Loucy (cell line): ENCODE data around the gene PTTG1IP.

Experiments used
- H2AFZ ChIP-seq: fragments of 200-600 bp; sonication (generic); 2 replicates; pipeline ENCODE4 v1.6.0; 2016; ENCODE audit warnings: antibody characterized with exemption, mild to moderate bottlenecking, low read length, moderate library complexity
- H3F3A ChIP-seq: fragments of 200-600 bp; 2 replicates; pipeline ENCODE4 v1.6.0; 2016; ENCODE audit warnings: antibody characterized with exemption, low read depth, mild to moderate bottlenecking
- H3K27me3 ChIP-seq: fragments of 200-600 bp; sonication (generic); 2 replicates; pipeline ENCODE4 v1.6.1; 2014; ENCODE audit warnings: low read length, mild to moderate bottlenecking; ENCODE audit not compliant: insufficient read depth, poor library complexity, severe bottlenecking
- H3K36me3 ChIP-seq: fragments of 200-600 bp; sonication (generic); 2 replicates; pipeline ENCODE4 v1.6.1; 2016; ENCODE audit warnings: low read length; ENCODE audit not compliant: insufficient read depth
- H3K4me1 ChIP-seq: fragments of 200-600 bp; sonication (generic); 2 replicates; pipeline ENCODE4 v1.5.1; 2014; ENCODE audit warnings: low read length, mild to moderate bottlenecking; ENCODE audit not compliant: insufficient read depth, poor library complexity, severe bottlenecking
- H3K4me2 ChIP-seq: fragments of 200-600 bp; sonication (generic); 2 replicates; pipeline ENCODE4 v1.6.0; 2014; ENCODE audit warnings: antibody characterized with exemption, low read length, low read depth, mild to moderate bottlenecking; ENCODE audit not compliant: poor library complexity, severe bottlenecking
- H3K4me3 ChIP-seq: fragments of 200-600 bp; sonication (generic); 2 replicates; pipeline ENCODE4 v1.5.1; 2014; ENCODE audit warnings: low read length, mild to moderate bottlenecking, mixed read lengths; ENCODE audit not compliant: poor library complexity, severe bottlenecking
- H3K79me2 ChIP-seq: fragments of 200-600 bp; sonication (generic); 2 replicates; pipeline ENCODE4 v1.6.1; 2014; ENCODE audit warnings: low read length; ENCODE audit not compliant: insufficient read depth
- H3K9ac ChIP-seq: fragments of 200-600 bp; sonication (generic); 2 replicates; pipeline ENCODE4 v1.6.0; 2014; ENCODE audit warnings: mild to moderate bottlenecking, low read depth, low read length, moderate library complexity; ENCODE audit not compliant: poor library complexity, severe bottlenecking
- H3K9me2 ChIP-seq: fragments of 200-600 bp; sonication (generic); replicated peaks from 2 replicates; pipeline ENCODE4 v1.6.1; 2016; ENCODE audit warnings: low read depth, low read length, mixed read lengths
- H3K9me3 ChIP-seq: fragments of 200-600 bp; sonication (generic); 2 replicates; pipeline ENCODE4 v1.6.1; 2014; ENCODE audit warnings: mild to moderate bottlenecking, antibody characterized with exemption, low read length, low read depth; ENCODE audit not compliant: insufficient read depth
- H4K20me1 ChIP-seq: fragments of 200-600 bp; sonication (generic); 2 replicates; pipeline ENCODE4 v1.6.0; 2014; ENCODE audit warnings: antibody characterized with exemption, low read length, mild to moderate bottlenecking; ENCODE audit not compliant: insufficient read depth, poor library complexity, severe bottlenecking
- EZH2phosphoT487 ChIP-seq: fragments of 200-600 bp; IDR thresholded peaks from 2 replicates; pipeline ENCODE4 v1.6.1; 2018; ENCODE audit warnings: antibody characterized with exemption, mild to moderate bottlenecking, moderate library complexity, borderline replicate concordance
- TF ChIP-seq, protein P1 (sequence below): fragments of 200-600 bp; sonication (generic); conservative IDR thresholded peaks from 2 replicates; pipeline ENCODE4 v1.5.1; 2014; ENCODE audit warnings: mild to moderate bottlenecking, antibody characterized with exemption, low read length

PTTG1IP gene

DNA sequence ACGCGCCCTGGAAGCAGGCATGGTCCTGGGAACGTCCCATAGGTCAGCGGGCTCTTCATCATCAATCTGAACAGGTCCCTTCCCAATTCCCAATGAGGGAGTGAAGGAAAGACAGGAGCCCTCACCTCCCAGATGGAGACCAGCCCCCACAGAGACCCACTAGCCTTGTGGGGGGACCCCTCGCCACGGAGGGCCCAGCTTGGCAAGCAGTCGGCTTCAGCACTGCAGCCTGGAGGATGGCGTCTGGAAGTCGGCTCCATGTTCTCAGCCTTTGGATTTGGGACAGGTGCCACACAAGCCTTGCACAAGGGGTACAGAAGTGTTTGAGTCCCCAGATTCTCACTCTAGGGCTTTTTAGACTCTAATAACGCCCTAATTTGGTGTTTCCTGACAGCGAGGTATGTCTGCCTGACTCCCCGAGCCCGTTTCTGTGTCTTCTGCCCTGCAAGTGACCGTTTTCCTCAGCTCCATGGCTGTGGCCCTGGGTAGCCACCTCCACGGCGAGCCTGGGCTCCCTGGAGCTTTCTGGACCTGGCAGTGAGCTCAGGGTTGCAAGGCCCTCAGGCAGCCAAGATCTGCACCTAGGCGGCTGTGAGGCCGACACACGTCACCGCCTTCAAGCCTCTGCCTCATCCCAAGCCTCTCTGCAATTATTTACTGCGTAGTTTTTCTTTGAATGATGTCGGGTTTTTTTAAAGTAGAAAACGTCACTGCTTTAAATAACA, 30.6 kb downstream of the PTTG1IP start:
- Histone ChIP-seq H3K9ac (no peak overlapping the region), H3K27me3 (no peaks in the 10 kb centered on the region), H3K4me2 (no peak overlapping the region), H3K79me2 (no peaks in the 10 kb centered on the region), H3K4me3 (no peak overlapping the region), H3F3A (no peaks in the 10 kb centered on the region), H2AFZ (no peak overlapping the region), H3K9me2 (no peaks in the 10 kb centered on the region), H3K4me1 (no peaks in the 10 kb centered on the region), H3K36me3 (no peaks in the 10 kb centered on the region), H3K9me3 (no peaks in the 10 kb centered on the region), H4K20me1 (no peaks in the 10 kb centered on the region)
- TF ChIP-seq, protein P1, sequence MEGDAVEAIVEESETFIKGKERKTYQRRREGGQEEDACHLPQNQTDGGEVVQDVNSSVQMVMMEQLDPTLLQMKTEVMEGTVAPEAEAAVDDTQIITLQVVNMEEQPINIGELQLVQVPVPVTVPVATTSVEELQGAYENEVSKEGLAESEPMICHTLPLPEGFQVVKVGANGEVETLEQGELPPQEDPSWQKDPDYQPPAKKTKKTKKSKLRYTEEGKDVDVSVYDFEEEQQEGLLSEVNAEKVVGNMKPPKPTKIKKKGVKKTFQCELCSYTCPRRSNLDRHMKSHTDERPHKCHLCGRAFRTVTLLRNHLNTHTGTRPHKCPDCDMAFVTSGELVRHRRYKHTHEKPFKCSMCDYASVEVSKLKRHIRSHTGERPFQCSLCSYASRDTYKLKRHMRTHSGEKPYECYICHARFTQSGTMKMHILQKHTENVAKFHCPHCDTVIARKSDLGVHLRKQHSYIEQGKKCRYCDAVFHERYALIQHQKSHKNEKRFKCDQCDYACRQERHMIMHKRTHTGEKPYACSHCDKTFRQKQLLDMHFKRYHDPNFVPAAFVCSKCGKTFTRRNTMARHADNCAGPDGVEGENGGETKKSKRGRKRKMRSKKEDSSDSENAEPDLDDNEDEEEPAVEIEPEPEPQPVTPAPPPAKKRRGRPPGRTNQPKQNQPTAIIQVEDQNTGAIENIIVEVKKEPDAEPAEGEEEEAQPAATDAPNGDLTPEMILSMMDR, result no peak
- TF ChIP-seq EZH2phosphoT487, result no peak

GRCh38 chr21:44842087-44842486, 31.4 kb downstream of the PTTG1IP start:
- H3K9me3 ChIP-seq, result no peaks in the 10 kb centered on the region
- no peak for TF ChIP-seq EZH2phosphoT487
- TF ChIP-seq, protein P1, result no peak
- no peaks in the 10 kb centered on the region for H3F3A ChIP-seq
- H4K20me1 ChIP-seq, result no peaks in the 10 kb centered on the region
- no peak overlapping the region for H3K4me3 ChIP-seq
- no peaks in the 10 kb centered on the region for H3K27me3 ChIP-seq
- no peaks in the 10 kb centered on the region for H3K4me1 ChIP-seq
- no peaks in the 10 kb centered on the region for H3K36me3 ChIP-seq
- H3K4me2 ChIP-seq, result no peak overlapping the region
- no peaks in the 10 kb centered on the region for H3K9me2 ChIP-seq
- H2AFZ ChIP-seq, result no peak overlapping the region
- H3K9ac ChIP-seq, result no peak overlapping the region
- H3K79me2 ChIP-seq, result no peaks in the 10 kb centered on the region

GRCh38 chr21:44840771-44841170, 32.7 kb downstream of the PTTG1IP start:
- no peak for TF ChIP-seq EZH2phosphoT487
- TF ChIP-seq, protein P1, result no peak
- Histone ChIP-seq H3K36me3 (no peaks in the 10 kb centered on the region), H3K4me1 (no peaks in the 10 kb centered on the region)

More at GRCh38 chr21:44840771-44841170, 32.7 kb downstream of the PTTG1IP start:
- no peak overlapping the region for H3K4me2 ChIP-seq
- no peaks in the 10 kb centered on the region for H3K27me3 ChIP-seq
- H3K9me3 ChIP-seq, result no peaks in the 10 kb centered on the region
- no peaks in the 10 kb centered on the region for H4K20me1 ChIP-seq
- H3K79me2 ChIP-seq, result no peaks in the 10 kb centered on the region
- H3K9ac ChIP-seq, result no peak overlapping the region
- H3K4me3 ChIP-seq, result no peak overlapping the region
- no peaks in the 10 kb centered on the region for H3K9me2 ChIP-seq
- H2AFZ ChIP-seq, result no peak overlapping the region
- H3F3A ChIP-seq, result no peaks in the 10 kb centered on the region
